HepG2 (cell line): Measurements from ENCODE around the gene DAD1. TPM values are rescaled to one million over a fixed set of nuclear protein-coding genes. Genes with fewer than 3 reads are reported as not detected.
A peak's percentile ranks its signal among the peaks of the same experiment; 100 is the strongest.

Experiments
- AGO1 ChIP-seq: fragments of 200-400 bp; formaldehyde crosslinking; IDR thresholded peaks from 2 replicates; pipeline ENCODE4 v1.6.1; 2017; ENCODE audit warnings: mild to moderate bottlenecking, low read depth, low read length, moderate library complexity; ENCODE audit not compliant: poor library complexity, severe bottlenecking
- ATF7 ChIP-seq, 2 experiments: fragments of 450-650 bp in 1 of 2; sonication (generic) in 1 of 2; formaldehyde crosslinking in 1 of 2; IDR thresholded peaks; 2 replicates each; pipeline versions ENCODE4 v1.4.0 to v1.6.1; 2016 to 2020; ENCODE audit warnings: antibody characterized with exemption in 1 of 2, mild to moderate bottlenecking in 1 of 2, missing genetic modification reagents in 1 of 2
- CSRNP2 ChIP-seq: sonication (generic); formaldehyde crosslinking; conservative IDR thresholded peaks from 2 replicates; pipeline ENCODE4 v1.8.0; 2022; ENCODE audit warnings: low read depth, missing genetic modification reagents
- ETS1 ChIP-seq: sonication (generic); formaldehyde crosslinking; IDR thresholded peaks from 2 replicates; pipeline ENCODE4 v1.4.0; 2020; ENCODE audit warnings: missing genetic modification reagents
- KDM3A ChIP-seq: IDR thresholded peaks from 2 replicates; pipeline ENCODE4 v1.6.1; 2018; ENCODE audit warnings: low read depth, missing compliant biosample characterization
- KLF15 ChIP-seq: sonication (generic); formaldehyde crosslinking; IDR thresholded peaks from 2 replicates; pipeline ENCODE4 v1.8.1; 2023; ENCODE audit warnings: borderline replicate concordance, mild to moderate bottlenecking, inconsistent platforms, missing genetic modification reagents, mixed read lengths
- MED8 ChIP-seq: sonication (generic); formaldehyde crosslinking; IDR thresholded peaks from 2 replicates; pipeline ENCODE4 v1.8.1; 2023; ENCODE audit warnings: mild to moderate bottlenecking, missing genetic modification reagents; ENCODE audit not compliant: insufficient replicate concordance
- MNT ChIP-seq: fragments of 450-650 bp; IDR thresholded peaks from 2 replicates; pipeline ENCODE4 v1.6.1; 2016
- MTF2 ChIP-seq: sonication (generic); formaldehyde crosslinking; IDR thresholded peaks from 2 replicates; pipeline ENCODE4 v1.5.0; 2020; ENCODE audit warnings: missing genetic modification reagents, borderline replicate concordance
- NAIF1 ChIP-seq: sonication (generic); formaldehyde crosslinking; IDR thresholded peaks from 2 replicates; pipeline ENCODE4 v1.5.0; 2020; ENCODE audit warnings: mild to moderate bottlenecking, missing genetic modification reagents, borderline replicate concordance
- NBN ChIP-seq: fragments of 450-650 bp; conservative IDR thresholded peaks from 2 replicates; pipeline ENCODE4 v1.6.1; 2017
- NPAS2 ChIP-seq: sonication (generic); formaldehyde crosslinking; IDR thresholded peaks from 2 replicates; pipeline ENCODE4 v1.8.0; 2022; ENCODE audit warnings: mild to moderate bottlenecking, missing genetic modification reagents, borderline replicate concordance
- SIX4 ChIP-seq: sonication (generic); formaldehyde crosslinking; IDR thresholded peaks from 2 replicates; pipeline ENCODE4 v1.4.0; 2020; ENCODE audit warnings: missing genetic modification reagents
- WIZ ChIP-seq: sonication (generic); formaldehyde crosslinking; IDR thresholded peaks from 2 replicates; pipeline ENCODE4 v1.5.1; 2020; ENCODE audit warnings: mild to moderate bottlenecking, missing genetic modification reagents
- ZBTB20 ChIP-seq: sonication (generic); formaldehyde crosslinking; IDR thresholded peaks from 2 replicates; pipeline ENCODE4 v1.8.1; 2023; ENCODE audit warnings: missing genetic modification reagents, low read depth, mild to moderate bottlenecking, borderline replicate concordance
- ZNF143 ChIP-seq: sonication (generic); formaldehyde crosslinking; IDR thresholded peaks from 2 replicates; pipeline ENCODE4 v1.4.0; 2020; ENCODE audit warnings: missing genetic modification reagents
- ZNF264 ChIP-seq: sonication (generic); formaldehyde crosslinking; IDR thresholded peaks from 2 replicates; pipeline ENCODE4 v1.4.0; 2020; ENCODE audit warnings: missing genetic modification reagents
- ZNF383 ChIP-seq: sonication (generic); formaldehyde crosslinking; IDR thresholded peaks from 2 replicates; pipeline ENCODE4 v1.4.0; 2020; ENCODE audit warnings: missing genetic modification reagents, mild to moderate bottlenecking, borderline replicate concordance
- ZNF503 ChIP-seq: sonication (generic); formaldehyde crosslinking; IDR thresholded peaks from 2 replicates; pipeline ENCODE4 v1.4.0; 2020; ENCODE audit warnings: missing genetic modification reagents
- ZNF639 ChIP-seq: conservative IDR thresholded peaks from 2 replicates; pipeline ENCODE4 v1.6.1; 2018; ENCODE audit warnings: missing genetic modification reagents
- ZNF652 ChIP-seq: IDR thresholded peaks from 2 replicates; pipeline ENCODE4 v1.6.1; 2016; ENCODE audit warnings: low read depth, borderline replicate concordance
- polyA plus RNA-seq, 8 experiments: library from polyadenylated mRNA; depleted of rRNA in 3 of 8; stranded (reverse) in 7 of 8; unstranded in 1 of 8; fragments of >200 nt; fragmentation: Illumina TruSeq in 4 of 8; extraction: Trizol in 4 of 8; gene quantifications; 2 replicates each; pipeline versions ENCODE4 v1.2.1 to v1.2.3, GENCODE V29; 2011 to 2016; ENCODE audit warnings: low read depth in 4 of 8, missing spikeins in 1 of 8, mixed read lengths in 1 of 8; ENCODE audit not compliant: insufficient read depth in 1 of 8
- total RNA-seq, 5 experiments: library from RNA; depleted of rRNA; stranded (reverse); fragments of >200 nt; fragmentation: Illumina TruSeq; extraction: Trizol; gene quantifications; 2 replicates each; pipeline ENCODE4 v1.2.3, GENCODE V29; 2016; ENCODE audit warnings: low read depth in 1 of 5
- TF ChIP-seq, protein P1 (sequence below): sonication (generic); formaldehyde crosslinking; IDR thresholded peaks from 2 replicates; pipeline ENCODE4 v1.5.0; 2020; ENCODE audit warnings: missing genetic modification reagents

DAD1 gene
- total and polyA plus RNA-seq, 2 of the 13 experiments (the other 11 are each of a cell fraction or from before 2014, with no cell fraction given): 558 to 626 TPM

- TF ChIP-seq, protein P1, sequence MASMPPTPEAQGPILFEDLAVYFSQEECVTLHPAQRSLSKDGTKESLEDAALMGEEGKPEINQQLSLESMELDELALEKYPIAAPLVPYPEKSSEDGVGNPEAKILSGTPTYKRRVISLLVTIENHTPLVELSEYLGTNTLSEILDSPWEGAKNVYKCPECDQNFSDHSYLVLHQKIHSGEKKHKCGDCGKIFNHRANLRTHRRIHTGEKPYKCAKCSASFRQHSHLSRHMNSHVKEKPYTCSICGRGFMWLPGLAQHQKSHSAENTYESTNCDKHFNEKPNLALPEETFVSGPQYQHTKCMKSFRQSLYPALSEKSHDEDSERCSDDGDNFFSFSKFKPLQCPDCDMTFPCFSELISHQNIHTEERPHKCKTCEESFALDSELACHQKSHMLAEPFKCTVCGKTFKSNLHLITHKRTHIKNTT (CRISPR knock-in tag): no peak
- TF ChIP-seq ZNF652: no peak
- TF ChIP-seq WIZ (CRISPR knock-in tag): 0 out of 2 replicates have a peak, but pooled peaks have one; percentile 55
- TF ChIP-seq ATF7 (IDR thresholded peaks at IDR 0.05): no peak
- TF ChIP-seq ATF7 (CRISPR knock-in tag; IDR thresholded peaks at IDR 0.05): no peak
- TF ChIP-seq ZNF143: peak; percentile 44; the same call in 1 of the 2 replicates
- no peak for TF ChIP-seq NBN
- no peak for TF ChIP-seq AGO1
- TF ChIP-seq NAIF1 (CRISPR knock-in tag): no peak
- TF ChIP-seq ZNF639 (CRISPR knock-in tag): no peak
- no peak for TF ChIP-seq MTF2 (CRISPR knock-in tag)
- TF ChIP-seq MNT: no peak
- no peak for TF ChIP-seq ZNF383
- no peak for TF ChIP-seq KLF15 (CRISPR knock-in tag)
- TF ChIP-seq SIX4 (CRISPR knock-in tag): no peak
- TF ChIP-seq ZNF503 (CRISPR knock-in tag): no peak
- no peak for TF ChIP-seq KDM3A (CRISPR knock-in tag)
- no peak for TF ChIP-seq CSRNP2
- TF ChIP-seq ZBTB20: peak; percentile 77; the same call in 1 of the 2 replicates
- no peak for TF ChIP-seq ETS1 (CRISPR knock-in tag)
- TF ChIP-seq ZNF264 (CRISPR knock-in tag): no peak
- no peak for TF ChIP-seq MED8
- no peak for TF ChIP-seq NPAS2
Observed at GRCh38 chr14:22629361-22629760, 40.3 kb upstream of the DAD1 start (continued).
